ENCODE results near the gene INAFM1.

The INAFM1 gene

DNA sequence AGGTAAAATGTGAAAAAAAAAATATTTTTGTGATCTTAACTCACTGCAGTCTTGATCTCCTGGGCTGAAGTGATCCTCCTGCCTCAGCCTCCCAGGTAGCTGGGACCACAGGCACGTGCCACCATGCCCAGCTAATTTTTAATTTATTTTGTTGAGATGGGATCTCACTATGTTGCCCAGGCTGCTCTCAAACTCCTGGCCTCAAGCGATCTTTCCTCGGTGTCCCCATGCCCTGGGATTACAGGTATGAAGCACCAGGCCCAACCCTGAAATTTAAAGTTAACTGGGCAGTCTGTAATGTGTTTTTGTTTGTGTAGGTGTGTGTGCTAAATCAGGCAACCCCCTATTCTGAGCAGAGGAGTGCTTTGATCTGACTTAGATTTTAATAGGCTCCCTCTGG is 31.6 kb downstream of the INAFM1 start:
- no peak for DNase-seq (ENCODE audit: low read depth)
- no peak overlapping the region for H3K4me3 ChIP-seq (ENCODE audit: low read depth, low read length)
- TF ChIP-seq, protein P1, sequence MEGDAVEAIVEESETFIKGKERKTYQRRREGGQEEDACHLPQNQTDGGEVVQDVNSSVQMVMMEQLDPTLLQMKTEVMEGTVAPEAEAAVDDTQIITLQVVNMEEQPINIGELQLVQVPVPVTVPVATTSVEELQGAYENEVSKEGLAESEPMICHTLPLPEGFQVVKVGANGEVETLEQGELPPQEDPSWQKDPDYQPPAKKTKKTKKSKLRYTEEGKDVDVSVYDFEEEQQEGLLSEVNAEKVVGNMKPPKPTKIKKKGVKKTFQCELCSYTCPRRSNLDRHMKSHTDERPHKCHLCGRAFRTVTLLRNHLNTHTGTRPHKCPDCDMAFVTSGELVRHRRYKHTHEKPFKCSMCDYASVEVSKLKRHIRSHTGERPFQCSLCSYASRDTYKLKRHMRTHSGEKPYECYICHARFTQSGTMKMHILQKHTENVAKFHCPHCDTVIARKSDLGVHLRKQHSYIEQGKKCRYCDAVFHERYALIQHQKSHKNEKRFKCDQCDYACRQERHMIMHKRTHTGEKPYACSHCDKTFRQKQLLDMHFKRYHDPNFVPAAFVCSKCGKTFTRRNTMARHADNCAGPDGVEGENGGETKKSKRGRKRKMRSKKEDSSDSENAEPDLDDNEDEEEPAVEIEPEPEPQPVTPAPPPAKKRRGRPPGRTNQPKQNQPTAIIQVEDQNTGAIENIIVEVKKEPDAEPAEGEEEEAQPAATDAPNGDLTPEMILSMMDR (IDR thresholded peaks at IDR 0.05; ENCODE audit: low read depth, low read length, missing control alignments), result no peak

DNA sequence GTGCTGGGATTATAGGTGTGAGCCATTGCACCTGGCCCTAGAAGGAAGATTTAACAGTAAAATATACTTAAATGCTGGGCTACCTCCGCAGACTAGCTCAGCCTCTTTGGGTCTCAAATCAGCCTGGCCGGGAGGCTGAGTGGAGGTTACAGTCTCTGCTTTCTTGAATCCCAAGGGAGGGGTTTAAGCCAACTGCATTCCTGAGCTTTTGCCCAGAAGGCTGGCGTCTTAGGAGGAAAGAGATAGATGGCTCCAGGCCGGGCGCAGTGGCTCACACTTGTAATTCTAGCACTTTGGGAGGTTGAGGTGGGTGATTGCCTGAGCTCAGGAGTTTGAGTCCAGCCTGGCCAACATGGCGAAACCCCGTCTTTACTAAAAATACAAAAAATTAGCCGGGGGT is 34.4 kb downstream of the INAFM1 start:
- no peak for DNase-seq (ENCODE audit: low read depth)
- H3K4me3 ChIP-seq (ENCODE audit: low read depth, low read length), result no peak overlapping the region
- TF ChIP-seq, protein P1 (IDR thresholded peaks at IDR 0.05; ENCODE audit: low read depth, low read length, missing control alignments), result no peak

DNA sequence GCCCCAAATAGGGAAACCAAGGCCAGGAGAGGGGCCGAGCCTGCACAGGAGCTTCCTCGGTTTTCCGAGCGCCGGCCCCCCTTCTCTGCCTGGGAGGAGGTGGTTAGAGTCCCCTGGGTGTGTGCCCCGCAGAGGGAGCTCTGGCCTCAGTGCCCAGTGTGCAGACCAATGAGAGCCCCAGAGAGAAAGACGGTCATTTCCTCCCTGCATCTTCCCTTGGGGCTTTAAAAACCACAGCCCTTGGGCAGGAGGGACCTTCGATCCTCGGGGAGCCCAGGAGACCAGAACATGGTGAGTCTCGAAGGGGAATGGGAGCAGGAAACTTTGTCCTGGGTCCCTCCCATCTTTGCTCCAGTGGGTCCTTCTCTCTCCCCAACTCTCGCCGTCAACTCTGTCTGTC is 34.9 kb downstream of the INAFM1 start, which contains the start of gene C5AR1:
Gene C5AR1 (plus strand): TSS at position 254 of the 400 bp plus-strand sequence. CDS start 35 bp downstream, at position 289.
- DNase-seq (ENCODE audit: low read depth), result no peak
- TF ChIP-seq, protein P1 (IDR thresholded peaks at IDR 0.05; ENCODE audit: low read depth, low read length, missing control alignments), result no peak
- H3K4me3 ChIP-seq (ENCODE audit: low read depth, low read length), result no peak within 1 kb of the TSS

DNA sequence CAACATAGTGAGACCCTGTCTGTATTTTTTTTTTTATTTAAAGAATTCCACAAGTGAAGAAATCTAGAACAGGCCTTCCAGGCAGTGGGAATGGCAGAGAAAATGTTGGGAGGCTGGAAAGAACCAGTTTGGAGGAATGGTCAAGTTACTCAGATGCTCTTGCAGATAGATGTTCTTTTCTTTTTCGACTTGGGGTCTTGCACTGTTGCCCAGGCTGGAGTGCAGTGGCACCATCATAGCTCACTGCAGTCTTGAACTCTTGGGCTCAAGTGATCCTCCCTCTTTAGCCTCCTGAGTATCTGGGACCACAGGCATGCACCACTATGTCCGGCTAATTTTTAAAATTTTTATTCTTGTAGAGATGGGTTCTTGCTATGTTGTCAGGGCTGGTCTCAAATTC is 35.6 kb downstream of the INAFM1 start:
- H3K4me3 ChIP-seq (ENCODE audit: low read depth, low read length), result no peak overlapping the region
- DNase-seq (ENCODE audit: low read depth), result no peak
- TF ChIP-seq, protein P1 (IDR thresholded peaks at IDR 0.05; ENCODE audit: low read depth, low read length, missing control alignments), result no peak

DNA sequence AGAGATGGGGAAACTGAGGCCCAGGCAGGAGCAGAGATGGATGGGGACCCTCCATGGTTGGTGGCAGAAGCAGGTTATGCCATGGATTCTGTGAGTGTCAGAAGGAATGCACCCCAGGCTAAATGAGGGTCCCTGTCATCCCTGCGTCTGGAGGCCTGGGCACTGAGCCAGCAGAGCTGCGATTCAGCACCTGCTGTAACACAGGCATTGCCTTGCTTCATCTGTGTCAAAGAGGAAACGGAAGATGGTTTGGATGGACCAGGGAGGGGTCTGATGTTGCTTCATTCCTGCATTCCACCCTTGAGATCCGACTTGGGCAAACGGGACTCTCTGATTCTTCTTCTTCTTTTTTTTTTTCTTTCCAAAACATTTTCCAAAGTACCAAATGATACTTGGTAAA is 36.1 kb downstream of the INAFM1 start:
- no peak overlapping the region for H3K4me3 ChIP-seq (ENCODE audit: low read depth, low read length)
- TF ChIP-seq, protein P1 (IDR thresholded peaks at IDR 0.05; ENCODE audit: low read depth, low read length, missing control alignments), result no peak
- no peak for DNase-seq (ENCODE audit: low read depth)

DNA sequence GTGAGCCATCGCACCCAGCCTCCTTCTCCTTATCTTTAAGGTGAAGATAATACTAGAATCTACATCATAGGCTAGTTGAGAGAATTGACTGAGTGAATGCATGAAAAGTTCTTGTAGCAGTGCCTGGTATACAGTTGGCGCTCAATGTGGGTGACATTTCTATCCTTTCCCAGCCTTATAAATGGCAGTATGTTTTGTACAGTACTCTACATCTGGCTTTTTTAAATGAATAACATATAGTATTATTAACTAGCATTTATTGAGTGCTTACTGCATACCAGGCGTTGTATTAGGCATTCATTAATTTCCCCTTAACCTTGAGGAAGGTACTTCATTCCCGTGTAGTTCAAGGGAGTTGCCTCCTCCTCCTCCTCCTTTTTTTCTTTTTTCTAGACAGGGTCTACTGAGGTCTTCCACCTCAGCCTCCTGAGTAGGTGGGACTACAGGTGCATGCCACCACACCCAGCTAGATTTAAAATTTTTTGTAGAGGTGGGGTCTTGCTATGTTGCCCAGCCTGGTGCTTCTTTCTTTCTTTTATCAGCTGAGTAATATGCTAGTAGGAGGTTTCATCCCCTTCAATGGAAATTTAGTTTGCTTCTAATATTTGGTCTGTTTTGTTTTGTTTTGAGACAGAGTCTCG is 37.8 kb downstream of the INAFM1 start:
- DNase-seq (ENCODE audit: low read depth), result no peak
- TF ChIP-seq, protein P1 (IDR thresholded peaks at IDR 0.05; ENCODE audit: low read depth, low read length, missing control alignments), result no peak
- H3K4me3 ChIP-seq (ENCODE audit: low read depth, low read length), result no peak overlapping the region

DNA sequence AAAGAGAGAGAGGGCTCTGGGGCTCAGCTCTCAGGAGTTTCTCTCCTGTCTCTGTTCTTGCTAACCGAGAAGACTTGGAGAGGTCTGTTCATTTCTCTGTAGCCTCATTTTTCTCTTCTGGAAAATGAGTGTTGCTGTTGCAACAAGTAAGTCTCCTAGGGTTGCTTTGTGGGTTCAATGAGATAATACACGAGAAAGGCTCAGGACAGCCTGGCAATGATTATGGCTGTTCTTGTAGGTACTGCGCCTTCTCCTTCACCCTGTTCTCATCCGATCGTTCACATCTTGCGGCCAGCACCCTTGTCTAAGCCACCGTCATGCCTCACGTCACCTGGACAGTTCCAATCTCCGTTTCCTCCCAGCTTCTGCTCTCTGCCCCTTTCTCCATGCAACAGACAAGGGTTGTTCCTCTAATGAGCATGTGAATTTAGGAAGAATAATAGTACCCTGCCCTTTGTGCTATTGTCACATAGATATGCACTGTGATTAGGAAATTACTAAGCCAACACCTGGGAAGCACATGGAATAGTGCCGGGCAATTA is 39.1 kb downstream of the INAFM1 start:
- no peak overlapping the region for H3K4me3 ChIP-seq (ENCODE audit: low read depth, low read length)
- TF ChIP-seq, protein P1 (IDR thresholded peaks at IDR 0.05; ENCODE audit: low read depth, low read length, missing control alignments), result no peak
- DNase-seq (ENCODE audit: low read depth), result no peak
